ENCODE data around the gene MRPS27. TPM values are rescaled to one million over a fixed set of nuclear protein-coding genes. Genes with fewer than 3 reads are reported as not detected.

Gene MRPS27
- total and polyA plus RNA-seq, 2 of the 13 experiments (the other 11 are each of a cell fraction or from before 2014, with no cell fraction given): 71.8 to 115 TPM

GRCh38 chr5:72307968-72308852, 11.8 kb downstream of the MRPS27 start (continued):
- 0 out of 2 replicates have a peak, but pooled peaks have one; percentile 51 for TF ChIP-seq SOX5 (CRISPR knock-in tag; IDR thresholded peaks at IDR 0.05; ENCODE audit: borderline replicate concordance)
- TF ChIP-seq CSRNP1 (CRISPR knock-in tag; IDR thresholded peaks at IDR 0.05): peak; percentile 98
- TF ChIP-seq TRIM22 (IDR thresholded peaks at IDR 0.05): no peak
- TF ChIP-seq ATM (IDR thresholded peaks at IDR 0.05; ENCODE audit: borderline replicate concordance): no peak
- no peak; the same call in 1 of the 2 replicates for TF ChIP-seq ZNF331 (CRISPR knock-in tag; IDR thresholded peaks at IDR 0.05)
- no peak for TF ChIP-seq KDM1A (CRISPR knock-in tag; IDR thresholded peaks at IDR 0.05)
- no peak for TF ChIP-seq AGO1 (IDR thresholded peaks at IDR 0.05; ENCODE audit: low read depth, low read length, poor library complexity, severe bottlenecking)
- TF ChIP-seq ZNF879 (CRISPR knock-in tag; IDR thresholded peaks at IDR 0.05): no peak
- TF ChIP-seq ATF5 (CRISPR knock-in tag; IDR thresholded peaks at IDR 0.05; ENCODE audit: low read depth): no peak
- peak; percentile 85 for TF ChIP-seq RAD21 (CRISPR knock-in tag; IDR thresholded peaks at IDR 0.05)
- peak in 1 of 2 experiments; percentile 17; a peak in 1 of 4 replicates for TF ChIP-seq EP300 (IDR thresholded peaks at IDR 0.05; ENCODE audit: low read depth in 2 of 2, low read length in 2 of 2)
- peak; percentile 41 for TF ChIP-seq EP300 (CRISPR knock-in tag; IDR thresholded peaks at IDR 0.05; ENCODE audit: borderline replicate concordance)
- peak; percentile 79; the same call in 1 of the 2 replicates for TF ChIP-seq EEA1 (CRISPR knock-in tag; IDR thresholded peaks at IDR 0.05; ENCODE audit: borderline replicate concordance)
- peak; percentile 93; the same call in 1 of the 2 replicates for TF ChIP-seq NFKB2 (CRISPR knock-in tag; IDR thresholded peaks at IDR 0.05; ENCODE audit: borderline replicate concordance)
- TF ChIP-seq MTERF4 (CRISPR knock-in tag; IDR thresholded peaks at IDR 0.05): no peak; the same call in 1 of the 2 replicates
- TF ChIP-seq MED13 (CRISPR knock-in tag; IDR thresholded peaks at IDR 0.05): peak; percentile 52; the same call in 1 of the 2 replicates
- 0 out of 2 replicates have a peak, but pooled peaks have one; percentile 72 for TF ChIP-seq TIGD3 (CRISPR knock-in tag; IDR thresholded peaks at IDR 0.05; ENCODE audit: borderline replicate concordance)
- TF ChIP-seq HDAC2 (CRISPR knock-in tag; IDR thresholded peaks at IDR 0.05): peak; percentile 81

Data from HepG2 (cell line).